K562 (cell line): ENCODE measurements around the gene IL36RN. TPM values are rescaled to one million over a fixed set of nuclear protein-coding genes. Genes with fewer than 3 reads are reported as not detected.

Experiments used
- DMBX1 ChIP-seq: fragments of 250-450 bp; sonication (Bioruptor Pico); IDR thresholded peaks from 2 replicates; pipeline ENCODE4 v1.8.0; 2022; ENCODE audit warnings: inconsistent platforms, mild to moderate bottlenecking, moderate library complexity, borderline replicate concordance
- FOXA1 ChIP-seq: fragments of 450-650 bp; IDR thresholded peaks from 2 replicates; pipeline ENCODE4 v1.6.1; 2016; ENCODE audit warnings: mild to moderate bottlenecking, borderline replicate concordance
- KAT8 ChIP-seq: fragments of 450-650 bp; IDR thresholded peaks from 2 replicates; pipeline ENCODE4 v1.6.1; 2016; ENCODE audit warnings: low read depth, mild to moderate bottlenecking
- RBM34 ChIP-seq: fragments of 200-400 bp; formaldehyde crosslinking; IDR thresholded peaks from 2 replicates; pipeline ENCODE4 v1.6.1; 2018; ENCODE audit warnings: low read length, borderline replicate concordance; ENCODE audit not compliant: insufficient read depth
- polyA plus RNA-seq, 8 experiments: library from polyadenylated mRNA; depleted of rRNA in 4 of 8; stranded (reverse) in 5 of 8; unstranded in 3 of 8; fragments of >200 nt; fragmentation: Nextera tagmentation in 2 of 8; fragmentation: Illumina TruSeq in 1 of 8; extraction: Ambion mirVana in 2 of 8; extraction: Trizol in 1 of 8; gene quantifications; 2 replicates each; pipeline versions ENCODE4 v1.2.1 to v1.2.3, GENCODE V29; 2011 to 2014; ENCODE audit warnings: inconsistent platforms in 1 of 8, missing spikeins in 1 of 8
- total RNA-seq, 7 experiments: library from RNA; depleted of rRNA in 6 of 7; stranded (reverse); fragments of >200 nt in 6 of 7; fragmentation: Illumina TruSeq in 2 of 7; extraction: Trizol in 2 of 7; gene quantifications; 2 replicates each; pipeline versions ENCODE4 v1.2.1 to v1.2.3, GENCODE V29; 2011 to 2021; ENCODE audit warnings: low replicate concordance in 1 of 7
- TF ChIP-seq, protein P1 (sequence below): fragments of 200-800 bp; sonication (Bioruptor generic); IDR thresholded peaks from 2 replicates; pipeline ENCODE4 v1.6.1; 2016; ENCODE audit warnings: missing genetic modification characterization, missing compliant biosample characterization
- TF ChIP-seq, protein P2 (sequence below): fragments of 200-800 bp; sonication (Bioruptor generic); IDR thresholded peaks from 2 replicates; pipeline ENCODE4 v1.6.1; 2017; ENCODE audit warnings: missing genetic modification characterization, missing compliant biosample characterization
- TF ChIP-seq, protein P3 (sequence below), 2 experiments: fragments of 250-450 bp in 1 of 2; fragments of 450-650 bp in 1 of 2; sonication (Bioruptor Pico) in 1 of 2; IDR thresholded peaks; 2 replicates each; pipeline versions ENCODE4 v1.6.1 to v1.8.0; 2016 to 2021; ENCODE audit warnings: mild to moderate bottlenecking in 2 of 2, moderate library complexity in 2 of 2, missing compliant biosample characterization in 1 of 2, missing genetic modification characterization in 1 of 2
- TF ChIP-seq, protein P4 (sequence below), 2 experiments: fragments of 450-650 bp; IDR thresholded peaks; 2 replicates each; pipeline ENCODE4 v1.6.1; 2016; ENCODE audit warnings: mild to moderate bottlenecking in 2 of 2, borderline replicate concordance in 1 of 2, low read depth in 1 of 2, moderate library complexity in 1 of 2

The IL36RN gene
- total and polyA plus RNA-seq, 9 of the 15 experiments (the other 6 are each of a cell fraction or from before 2014, with no cell fraction given): not detected

DNA sequence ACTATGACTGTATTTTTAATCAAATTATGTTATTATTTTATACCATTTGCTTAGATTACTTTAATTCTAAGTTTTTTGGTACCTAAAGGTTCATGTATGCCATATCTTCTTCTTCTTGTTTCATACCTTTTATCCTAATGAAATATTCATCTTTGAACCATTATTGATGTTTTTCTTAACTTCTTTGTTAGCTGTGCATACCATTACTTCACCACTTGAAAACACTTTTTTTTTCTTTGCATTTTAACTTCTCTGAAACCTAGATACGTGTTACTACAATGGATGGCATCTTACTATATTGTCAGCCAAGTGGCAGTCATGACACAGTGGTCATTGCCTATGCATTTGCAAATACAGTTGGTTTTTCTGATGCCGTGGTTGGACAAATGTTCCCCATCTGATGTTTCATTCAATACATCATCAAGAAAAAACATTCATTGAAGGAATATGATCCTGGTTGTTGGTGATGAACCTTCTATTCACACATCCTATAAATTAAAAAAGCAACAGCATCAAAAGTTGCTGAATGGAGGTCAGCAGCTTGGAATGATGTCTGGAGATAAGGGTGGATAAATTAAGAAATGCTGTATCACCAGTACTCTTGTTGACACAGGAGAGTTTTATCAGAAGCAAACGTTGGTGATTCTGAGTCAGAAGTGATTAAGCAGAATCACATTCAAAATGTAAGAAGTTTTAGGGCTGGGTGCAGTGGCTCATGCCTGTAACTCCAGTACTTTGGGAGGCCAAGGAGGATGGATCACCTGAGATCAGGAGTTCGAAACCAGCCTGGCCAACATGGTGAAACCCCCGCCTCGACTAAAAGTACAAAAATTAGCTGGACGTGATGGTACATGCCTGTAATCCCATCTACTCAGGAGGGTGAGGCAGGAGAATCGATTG lies 46.3 kb upstream of the IL36RN start (continued):
- TF ChIP-seq, protein P1, sequence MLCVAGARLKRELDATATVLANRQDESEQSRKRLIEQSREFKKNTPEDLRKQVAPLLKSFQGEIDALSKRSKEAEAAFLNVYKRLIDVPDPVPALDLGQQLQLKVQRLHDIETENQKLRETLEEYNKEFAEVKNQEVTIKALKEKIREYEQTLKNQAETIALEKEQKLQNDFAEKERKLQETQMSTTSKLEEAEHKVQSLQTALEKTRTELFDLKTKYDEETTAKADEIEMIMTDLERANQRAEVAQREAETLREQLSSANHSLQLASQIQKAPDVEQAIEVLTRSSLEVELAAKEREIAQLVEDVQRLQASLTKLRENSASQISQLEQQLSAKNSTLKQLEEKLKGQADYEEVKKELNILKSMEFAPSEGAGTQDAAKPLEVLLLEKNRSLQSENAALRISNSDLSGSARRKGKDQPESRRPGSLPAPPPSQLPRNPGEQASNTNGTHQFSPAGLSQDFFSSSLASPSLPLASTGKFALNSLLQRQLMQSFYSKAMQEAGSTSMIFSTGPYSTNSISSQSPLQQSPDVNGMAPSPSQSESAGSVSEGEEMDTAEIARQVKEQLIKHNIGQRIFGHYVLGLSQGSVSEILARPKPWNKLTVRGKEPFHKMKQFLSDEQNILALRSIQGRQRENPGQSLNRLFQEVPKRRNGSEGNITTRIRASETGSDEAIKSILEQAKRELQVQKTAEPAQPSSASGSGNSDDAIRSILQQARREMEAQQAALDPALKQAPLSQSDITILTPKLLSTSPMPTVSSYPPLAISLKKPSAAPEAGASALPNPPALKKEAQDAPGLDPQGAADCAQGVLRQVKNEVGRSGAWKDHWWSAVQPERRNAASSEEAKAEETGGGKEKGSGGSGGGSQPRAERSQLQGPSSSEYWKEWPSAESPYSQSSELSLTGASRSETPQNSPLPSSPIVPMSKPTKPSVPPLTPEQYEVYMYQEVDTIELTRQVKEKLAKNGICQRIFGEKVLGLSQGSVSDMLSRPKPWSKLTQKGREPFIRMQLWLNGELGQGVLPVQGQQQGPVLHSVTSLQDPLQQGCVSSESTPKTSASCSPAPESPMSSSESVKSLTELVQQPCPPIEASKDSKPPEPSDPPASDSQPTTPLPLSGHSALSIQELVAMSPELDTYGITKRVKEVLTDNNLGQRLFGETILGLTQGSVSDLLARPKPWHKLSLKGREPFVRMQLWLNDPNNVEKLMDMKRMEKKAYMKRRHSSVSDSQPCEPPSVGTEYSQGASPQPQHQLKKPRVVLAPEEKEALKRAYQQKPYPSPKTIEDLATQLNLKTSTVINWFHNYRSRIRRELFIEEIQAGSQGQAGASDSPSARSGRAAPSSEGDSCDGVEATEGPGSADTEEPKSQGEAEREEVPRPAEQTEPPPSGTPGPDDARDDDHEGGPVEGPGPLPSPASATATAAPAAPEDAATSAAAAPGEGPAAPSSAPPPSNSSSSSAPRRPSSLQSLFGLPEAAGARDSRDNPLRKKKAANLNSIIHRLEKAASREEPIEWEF: no peak
- no peak; the same call in 1 of the 2 replicates for TF ChIP-seq KAT8
- TF ChIP-seq, protein P2, sequence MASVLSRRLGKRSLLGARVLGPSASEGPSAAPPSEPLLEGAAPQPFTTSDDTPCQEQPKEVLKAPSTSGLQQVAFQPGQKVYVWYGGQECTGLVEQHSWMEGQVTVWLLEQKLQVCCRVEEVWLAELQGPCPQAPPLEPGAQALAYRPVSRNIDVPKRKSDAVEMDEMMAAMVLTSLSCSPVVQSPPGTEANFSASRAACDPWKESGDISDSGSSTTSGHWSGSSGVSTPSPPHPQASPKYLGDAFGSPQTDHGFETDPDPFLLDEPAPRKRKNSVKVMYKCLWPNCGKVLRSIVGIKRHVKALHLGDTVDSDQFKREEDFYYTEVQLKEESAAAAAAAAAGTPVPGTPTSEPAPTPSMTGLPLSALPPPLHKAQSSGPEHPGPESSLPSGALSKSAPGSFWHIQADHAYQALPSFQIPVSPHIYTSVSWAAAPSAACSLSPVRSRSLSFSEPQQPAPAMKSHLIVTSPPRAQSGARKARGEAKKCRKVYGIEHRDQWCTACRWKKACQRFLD (CRISPR knock-in tag): peak; percentile 55; the same call in 1 of the 2 replicates
- TF ChIP-seq FOXA1: peak; percentile 99
- peak; percentile 83 for TF ChIP-seq DMBX1 (CRISPR knock-in tag)
- TF ChIP-seq, protein P3, sequence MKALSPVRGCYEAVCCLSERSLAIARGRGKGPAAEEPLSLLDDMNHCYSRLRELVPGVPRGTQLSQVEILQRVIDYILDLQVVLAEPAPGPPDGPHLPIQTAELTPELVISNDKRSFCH (CRISPR knock-in tag; IDR thresholded peaks at IDR 0.05): no peak
- TF ChIP-seq, protein P3 (tag; IDR thresholded peaks at IDR 0.05): 0 out of 2 replicates have a peak, but pooled peaks have one; percentile 44
- TF ChIP-seq, protein P4, sequence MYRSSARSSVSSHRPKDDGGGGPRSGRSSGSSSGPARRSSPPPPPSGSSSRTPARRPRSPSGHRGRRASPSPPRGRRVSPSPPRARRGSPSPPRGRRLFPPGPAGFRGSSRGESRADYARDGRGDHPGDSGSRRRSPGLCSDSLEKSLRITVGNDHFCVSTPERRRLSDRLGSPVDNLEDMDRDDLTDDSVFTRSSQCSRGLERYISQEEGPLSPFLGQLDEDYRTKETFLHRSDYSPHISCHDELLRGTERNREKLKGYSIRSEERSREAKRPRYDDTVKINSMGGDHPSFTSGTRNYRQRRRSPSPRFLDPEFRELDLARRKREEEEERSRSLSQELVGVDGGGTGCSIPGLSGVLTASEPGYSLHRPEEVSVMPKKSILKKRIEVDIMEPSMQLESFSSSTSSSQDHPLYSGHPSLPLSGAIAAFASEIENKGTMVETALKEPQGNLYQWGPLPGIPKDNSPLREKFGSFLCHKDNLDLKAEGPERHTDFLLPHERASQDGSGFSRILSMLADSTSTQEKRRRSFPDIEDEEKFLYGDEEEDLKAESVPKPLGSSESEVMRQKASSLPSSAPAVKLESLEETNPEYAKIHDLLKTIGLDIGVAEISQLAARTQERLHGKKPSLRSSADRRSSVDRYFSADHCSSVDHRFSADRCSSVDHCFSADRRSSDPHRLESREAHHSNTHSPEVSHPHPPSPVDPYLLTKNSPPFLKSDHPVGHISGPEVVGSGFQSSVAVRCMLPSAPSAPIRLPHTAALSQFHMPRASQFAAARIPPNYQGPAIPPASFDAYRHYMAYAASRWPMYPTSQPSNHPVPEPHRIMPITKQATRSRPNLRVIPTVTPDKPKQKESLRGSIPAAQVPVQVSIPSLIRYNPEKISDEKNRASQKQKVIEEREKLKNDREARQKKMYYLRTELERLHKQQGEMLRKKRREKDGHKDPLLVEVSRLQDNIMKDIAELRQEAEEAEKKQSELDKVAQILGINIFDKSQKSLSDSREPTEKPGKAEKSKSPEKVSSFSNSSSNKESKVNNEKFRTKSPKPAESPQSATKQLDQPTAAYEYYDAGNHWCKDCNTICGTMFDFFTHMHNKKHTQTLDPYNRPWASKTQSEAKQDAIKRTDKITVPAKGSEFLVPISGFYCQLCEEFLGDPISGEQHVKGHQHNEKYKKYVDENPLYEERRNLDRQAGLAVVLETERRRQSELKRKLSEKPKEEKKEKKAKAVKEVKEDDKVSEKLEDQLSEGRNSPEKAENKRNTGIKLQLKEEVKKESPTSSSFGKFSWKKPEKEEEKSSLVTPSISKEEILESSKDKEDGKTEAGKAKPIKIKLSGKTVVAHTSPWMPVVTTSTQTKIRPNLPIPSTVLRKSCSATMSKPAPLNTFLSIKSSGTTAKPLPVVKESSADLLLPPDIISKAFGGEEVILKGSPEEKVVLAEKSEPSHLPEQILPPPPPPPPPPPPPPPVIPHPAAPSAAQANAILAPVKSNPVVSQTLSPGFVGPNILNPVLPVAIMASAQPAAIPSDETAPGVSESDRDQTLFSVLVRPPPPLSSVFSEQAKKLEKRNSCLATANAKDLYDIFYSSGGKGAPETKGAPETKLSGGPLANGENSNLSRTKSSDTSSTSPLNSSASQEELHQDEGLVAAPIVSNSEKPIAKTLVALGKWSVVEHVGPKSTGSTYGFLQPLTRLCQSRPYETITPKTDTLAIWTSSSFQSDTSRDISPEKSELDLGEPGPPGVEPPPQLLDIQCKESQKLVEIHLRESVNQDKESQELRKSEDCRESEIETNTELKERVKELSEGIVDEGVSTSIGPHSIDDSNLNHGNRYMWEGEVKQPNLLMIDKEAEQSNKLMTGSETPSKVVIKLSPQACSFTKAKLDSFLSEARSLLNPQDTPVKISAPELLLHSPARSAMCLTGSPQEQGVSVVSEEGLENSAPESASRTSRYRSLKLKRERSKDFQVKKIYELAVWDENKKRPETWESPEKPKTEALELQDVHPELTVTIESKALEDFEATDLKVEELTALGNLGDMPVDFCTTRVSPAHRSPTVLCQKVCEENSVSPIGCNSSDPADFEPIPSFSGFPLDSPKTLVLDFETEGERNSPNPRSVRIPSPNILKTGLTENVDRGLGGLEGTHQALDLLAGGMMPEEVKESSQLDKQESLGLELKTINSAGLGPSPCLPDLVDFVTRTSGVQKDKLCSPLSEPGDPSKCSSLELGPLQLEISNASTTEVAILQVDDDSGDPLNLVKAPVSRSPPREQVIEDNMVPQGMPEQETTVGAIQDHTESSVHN (IDR thresholded peaks at IDR 0.05; ENCODE audit: borderline replicate concordance in 1 of 2, low read depth in 1 of 2): peak in 1 of 2 experiments; percentile 86; a peak in 3 of 4 replicates
- no peak for TF ChIP-seq RBM34
